HUDEP-2 (cell line): Measurements from ENCODE around the gene PYM1.
A peak's percentile ranks its signal among the peaks of the same experiment; 100 is the strongest.

Experiments
- DNase-seq, 76 experiments: peaks; one replicate each; lab custom pipeline; 2025; ENCODE audit not compliant: unreplicated experiment in 76 of 76; lab: John Stamatoyannopoulos, UW

Gene PYM1

GRCh38 chr12:55927588-55928502 is at the start of gene PYM1:
TSS of gene PYM1 (minus strand) at chr12:55927894. CDS start at chr12:55927761, 133 bp downstream.
- peak in 75 of 76 experiments; percentile 51 to 96 (median 89) for DNase-seq

GRCh38 chr12:55974308-55974730 is 46.6 kb upstream of the PYM1 start:
- DNase-seq = peak in 35 of 76 experiments; percentile 2 to 42 (median 25)

- peak in 75 of 76 experiments; percentile 34 to 100 (median 99) for DNase-seq
Observed at GRCh38 chr12:55973599-55974307, 46.1 kb upstream of the PYM1 start, which contains the start of gene RAB5B. TSS of gene RAB5B (plus strand) at chr12:55974078. CDS start at chr12:55986961, 12,883 bp downstream.

GRCh38 chr12:55972911-55973598 is 45.4 kb upstream of the PYM1 start:
- peak in 11 of 76 experiments; percentile 2 to 82 (median 27) for DNase-seq

- no peak for DNase-seq
Observed at GRCh38 chr12:55972456-55972855, 44.8 kb upstream of the PYM1 start.

GRCh38 chr12:55972042-55972441 is 44.3 kb upstream of the PYM1 start:
- peak in 4 of 76 experiments; percentile 4 to 22 (median 8) for DNase-seq

GRCh38 chr12:55970775-55971174 is 43.1 kb upstream of the PYM1 start:
- no peak for DNase-seq

- DNase-seq = no peak
Observed at GRCh38 chr12:55969356-55969755, 41.7 kb upstream of the PYM1 start.

- DNase-seq = peak in 75 of 76 experiments; percentile 8 to 92 (median 83)
Observed at GRCh38 chr12:55966408-55967281, 39.0 kb upstream of the PYM1 start, which contains the start of gene CDK2. TSS of gene CDK2 (plus strand) at chr12:55966830. CDS start at chr12:55967009, 179 bp downstream.

- no peak for DNase-seq
Observed at GRCh38 chr12:55965941-55966407, 38.3 kb upstream of the PYM1 start, which contains the start of gene PMEL. TSS of gene PMEL (minus strand) at chr12:55966042. CDS start at chr12:55966011, 31 bp downstream.

- no peak for DNase-seq
Observed at GRCh38 chr12:55965240-55965639, 37.5 kb upstream of the PYM1 start.

GRCh38 chr12:55963760-55964159 is 36.1 kb upstream of the PYM1 start:
- no peak for DNase-seq

- DNase-seq = no peak
Observed at GRCh38 chr12:55957106-55957859, 29.6 kb upstream of the PYM1 start.

- DNase-seq = peak in 47 of 76 experiments; percentile 4 to 59 (median 35)
Observed at GRCh38 chr12:55955800-55956508, 28.3 kb upstream of the PYM1 start.

GRCh38 chr12:55955344-55955743 is 27.6 kb upstream of the PYM1 start:
- DNase-seq = peak in 9 of 76 experiments; percentile 8 to 35 (median 14)

GRCh38 chr12:55946553-55946952 is 18.9 kb upstream of the PYM1 start:
- no peak for DNase-seq

- peak in 1 of 76 experiments; percentile 3 for DNase-seq
Observed at GRCh38 chr12:55942577-55943136, 15.0 kb upstream of the PYM1 start.

- no peak for DNase-seq
Observed at GRCh38 chr12:55942055-55942454, 14.4 kb upstream of the PYM1 start.
